GM19455 (cell line): ENCODE results near the gene VAV1.

Experiments
- ATAC-seq: cut with Tn5 transposase; IDR thresholded peaks from one replicate; pipeline ENCODE4 v1.9.1; 2021; ENCODE audit not compliant: unreplicated experiment

VAV1 gene

DNA sequence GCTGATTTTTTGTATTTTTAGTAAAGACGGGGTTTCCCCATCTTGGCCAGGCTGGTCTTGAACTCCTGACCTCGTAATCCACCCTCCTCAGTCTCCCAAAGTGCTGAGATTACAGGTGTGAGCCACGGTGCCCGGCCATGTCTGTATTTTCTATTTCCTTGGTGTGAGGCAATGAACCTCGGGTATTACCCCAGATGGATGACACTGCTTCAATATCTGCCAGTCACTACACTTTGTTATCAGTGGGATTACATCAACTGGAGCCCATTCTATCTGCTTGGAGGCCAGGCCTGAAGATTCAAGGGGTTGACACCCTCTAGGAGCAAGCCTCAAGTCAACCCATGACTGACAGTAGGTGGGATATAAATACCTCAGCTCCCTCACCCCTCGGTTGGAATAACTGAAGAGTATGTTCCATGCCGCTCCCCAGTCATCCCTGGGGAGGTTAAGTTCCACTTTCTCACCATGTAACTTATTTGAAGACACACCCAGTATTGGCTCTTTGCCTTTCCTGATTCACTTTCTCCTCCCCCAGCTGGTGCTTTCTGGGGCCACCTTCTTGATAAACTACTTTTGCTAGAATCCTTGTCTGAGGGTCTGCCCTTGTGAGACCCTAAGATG lies 113.9 kb downstream of the VAV1 start:
- no peak for ATAC-seq

DNA sequence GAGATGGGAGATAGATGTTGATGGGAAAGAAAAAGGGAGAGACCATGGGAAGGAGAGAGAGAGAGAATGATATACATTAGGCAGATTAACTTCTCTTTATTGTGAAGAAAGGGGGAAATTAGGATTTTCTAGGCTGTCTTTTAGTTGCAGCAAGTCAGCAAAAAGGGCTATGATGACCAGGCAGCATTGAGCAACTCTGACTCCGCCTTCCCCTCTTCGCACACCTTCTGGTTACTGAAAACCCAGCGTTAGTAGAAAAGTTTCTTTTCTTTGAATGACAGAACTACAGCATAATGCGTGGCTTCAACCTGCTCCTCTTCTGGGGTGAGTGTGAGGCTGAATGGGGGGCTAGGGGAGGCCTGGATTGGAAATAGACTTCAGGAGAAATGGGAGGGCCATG lies 114.8 kb downstream of the VAV1 start, which contains the start of gene ADGRE1:
TSS of gene ADGRE1 (plus strand) at position 264 of the 400 bp plus-strand sequence. CDS start at position 294, 30 bp downstream.
- ATAC-seq, result no peak

DNA sequence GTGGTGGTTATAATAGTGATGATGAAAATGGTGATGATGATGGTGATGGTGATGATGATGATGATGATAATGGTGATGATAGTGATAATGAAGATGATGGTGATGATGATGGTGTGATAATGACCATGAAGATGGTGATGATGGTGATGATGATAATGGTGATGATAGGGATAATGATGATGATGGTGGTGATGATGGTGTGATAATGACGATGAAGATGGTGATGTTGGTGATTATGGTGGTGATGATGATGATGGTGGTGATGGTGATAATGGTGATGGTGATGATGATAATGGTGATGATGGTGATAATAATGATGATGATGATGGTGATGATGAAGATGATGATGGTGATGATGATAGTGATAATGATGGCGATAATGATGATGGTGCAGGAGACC lies 116.5 kb downstream of the VAV1 start:
- ATAC-seq, result no peak

DNA sequence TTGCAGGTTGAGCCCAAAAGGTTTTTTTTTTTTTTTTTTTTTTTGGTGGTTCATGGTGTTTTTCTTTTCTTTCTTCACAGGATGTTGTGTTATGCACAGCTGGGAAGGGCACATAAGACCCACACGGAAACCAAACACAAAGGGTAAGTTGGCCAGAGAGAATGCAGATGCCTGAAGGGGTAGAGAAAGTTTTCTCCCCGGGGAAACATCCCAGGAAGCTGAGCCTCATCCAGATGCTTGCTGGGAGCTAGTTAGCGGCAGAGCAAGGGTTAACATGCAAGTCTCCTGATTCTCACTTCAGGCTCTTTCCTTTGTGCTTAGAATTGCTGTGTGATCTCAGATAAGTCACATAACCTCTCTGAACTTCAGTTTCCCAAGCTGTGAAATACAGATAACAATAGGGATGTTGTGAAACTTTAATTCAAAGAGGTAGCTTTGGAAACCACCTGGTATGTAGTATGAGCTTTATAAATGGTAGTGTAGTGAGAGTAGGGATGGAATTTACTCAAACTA lies 117.9 kb downstream of the VAV1 start:
- no peak for ATAC-seq

DNA sequence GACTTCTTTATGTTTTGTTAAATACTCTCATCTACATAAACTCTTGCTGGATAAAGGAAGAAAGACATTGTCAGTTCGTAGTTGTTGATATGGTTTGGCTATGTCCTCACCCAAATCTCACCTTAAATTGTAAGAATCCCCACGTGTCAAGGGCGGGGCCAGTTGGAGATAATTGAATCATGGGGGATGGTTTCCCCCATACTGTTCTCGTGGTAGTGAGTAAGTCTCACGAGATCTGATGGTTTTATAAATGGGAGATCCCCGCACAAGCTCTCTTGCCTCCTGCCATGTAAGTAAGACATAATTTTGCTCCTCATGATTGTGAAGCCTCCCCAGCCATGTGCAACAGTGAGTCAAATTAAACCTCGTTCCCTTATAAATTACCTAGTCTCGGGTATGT lies 118.4 kb downstream of the VAV1 start:
- no peak for ATAC-seq

DNA sequence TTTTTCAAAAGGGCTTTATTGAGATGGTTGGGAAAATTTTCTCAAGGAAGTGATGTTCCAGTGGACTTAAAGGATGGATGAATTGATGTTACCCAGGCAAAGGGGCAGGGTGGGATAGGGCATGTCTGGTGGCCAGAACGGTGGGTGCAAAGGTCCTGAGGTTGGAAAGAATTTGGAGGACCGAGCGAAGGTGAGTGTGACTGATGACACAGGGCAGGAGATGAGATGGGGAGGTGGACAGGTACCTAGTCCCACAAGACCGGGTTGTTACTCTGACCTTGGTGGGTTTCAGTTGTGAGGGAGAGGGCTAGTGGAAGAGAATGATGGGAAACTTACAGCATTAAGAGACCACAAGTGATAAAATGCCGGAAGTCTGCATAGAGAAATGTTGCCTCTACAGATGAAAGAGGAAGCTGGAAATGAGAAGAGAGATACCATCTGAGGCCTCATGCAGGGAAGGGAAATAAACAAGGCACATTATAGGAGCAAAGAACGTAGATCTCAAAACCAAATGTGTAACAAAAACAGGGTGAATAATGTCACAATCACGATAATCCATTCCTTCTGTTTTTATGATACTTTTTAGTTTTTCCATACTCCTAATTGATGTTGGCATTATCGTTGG lies 119.4 kb downstream of the VAV1 start:
- ATAC-seq, result no peak

DNA sequence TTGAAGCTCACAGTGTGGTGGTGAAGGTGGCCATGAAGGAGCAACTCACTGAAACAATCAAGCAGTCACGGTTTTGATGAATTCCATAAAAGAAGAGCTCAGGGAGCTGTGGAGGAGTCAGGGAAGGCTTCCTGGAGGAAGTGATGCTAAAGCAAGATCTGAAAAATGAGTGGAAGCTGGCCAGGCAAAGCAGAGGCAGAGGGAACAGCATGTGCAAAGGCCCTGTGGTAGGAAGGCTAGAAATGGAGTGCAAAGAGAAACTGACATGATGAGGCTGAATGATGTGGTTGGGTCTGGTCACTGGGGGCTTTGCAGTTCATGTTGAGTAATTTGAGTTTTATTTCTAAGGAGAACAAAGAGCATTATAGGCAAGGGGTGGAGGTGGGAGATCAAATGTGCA lies 121.8 kb downstream of the VAV1 start:
- no peak for ATAC-seq

DNA sequence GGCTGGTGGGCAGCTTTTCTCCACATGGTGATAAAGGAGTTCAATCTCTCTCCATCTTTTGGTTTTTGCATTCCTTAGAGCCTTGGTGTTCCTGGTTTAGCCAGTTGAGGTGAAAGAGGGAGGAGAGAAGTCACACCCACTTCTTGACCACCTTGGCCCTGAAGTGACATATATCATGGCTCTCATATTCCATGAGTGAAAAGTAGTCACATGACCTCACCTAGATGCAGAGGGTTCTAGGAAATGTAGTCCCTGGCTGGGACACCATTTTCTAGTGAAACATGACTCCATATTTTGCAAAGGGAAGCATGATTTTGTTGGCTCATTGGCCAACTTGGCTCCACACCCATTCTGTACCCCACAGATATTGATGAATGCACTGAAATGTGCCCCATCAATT lies 130.9 kb downstream of the VAV1 start:
- ATAC-seq, result no peak

DNA sequence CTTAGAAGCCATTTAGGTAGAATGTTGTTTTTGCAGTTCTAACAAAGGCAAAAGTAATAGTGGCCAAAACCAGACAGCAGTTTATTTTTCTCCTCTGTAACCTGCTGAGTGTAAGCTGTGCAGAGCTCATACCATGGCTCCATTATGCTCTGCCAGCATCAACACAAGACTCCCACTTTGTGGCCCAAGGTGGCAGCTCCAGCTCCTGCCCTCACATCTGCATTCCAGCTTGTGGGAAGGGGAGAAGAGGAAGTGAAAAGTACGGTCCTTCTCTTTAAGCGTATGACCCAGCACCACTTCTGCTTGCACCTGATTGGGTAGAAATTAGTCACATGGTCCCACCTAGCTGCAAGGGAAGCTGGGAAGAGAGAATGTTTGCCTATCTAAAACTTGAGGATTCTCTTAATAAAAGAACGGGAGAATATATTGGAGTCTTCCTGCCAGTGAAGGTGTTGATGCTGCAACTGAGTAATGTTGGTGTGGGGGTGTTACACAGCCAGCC lies 134.1 kb downstream of the VAV1 start:
- ATAC-seq, result no peak
